Smooth muscle cell (in vitro differentiated cells): Measurements from ENCODE around the gene ATP5MK. TPM values are rescaled to one million over a fixed set of nuclear protein-coding genes. Genes with fewer than 3 reads are reported as not detected.
"Not testable (repeated sequence)": the region's sequence is repeated elsewhere in the genome, so short reads cannot be mapped to it uniquely, and the experiment has no call there.

Experiments used
- DNase-seq: peaks from one replicate; lab custom pipeline; 2025; ENCODE audit not compliant: unreplicated experiment; lab: John Stamatoyannopoulos, UW
- H2AFZ ChIP-seq: fragments of 200-600 bp; sonication (generic); 2 replicates; pipeline ENCODE4 v1.6.0; 2016; ENCODE audit warnings: antibody characterized with exemption, low read depth, mild to moderate bottlenecking
- H3F3A ChIP-seq: fragments of 200-600 bp; sonication (generic); 2 replicates; pipeline ENCODE4 v1.6.0; 2017; ENCODE audit warnings: antibody characterized with exemption, low read depth
- H3K27ac ChIP-seq: fragments of 200-600 bp; sonication (generic); 2 replicates; pipeline ENCODE4 v1.5.1; 2016; ENCODE audit warnings: low read depth, mild to moderate bottlenecking
- H3K27me3 ChIP-seq: fragments of 200-600 bp; sonication (generic); 2 replicates; pipeline ENCODE4 v1.6.1; 2016; ENCODE audit warnings: low read depth, mild to moderate bottlenecking
- H3K36me3 ChIP-seq: fragments of 200-600 bp; sonication (generic); 2 replicates; pipeline ENCODE4 v1.5.1; 2016; ENCODE audit warnings: low read depth
- H3K4me1 ChIP-seq: fragments of 200-600 bp; sonication (generic); 2 replicates; pipeline ENCODE4 v1.5.1; 2016; ENCODE audit warnings: low read depth
- H3K4me2 ChIP-seq: fragments of 200-600 bp; sonication (generic); 2 replicates; pipeline ENCODE4 v1.6.0; 2016; ENCODE audit warnings: mild to moderate bottlenecking
- H3K4me3 ChIP-seq: fragments of 200-600 bp; sonication (generic); 2 replicates; pipeline ENCODE4 v1.5.1; 2016; ENCODE audit warnings: mild to moderate bottlenecking
- H3K79me2 ChIP-seq: fragments of 200-600 bp; sonication (generic); 2 replicates; pipeline ENCODE4 v1.6.0; 2016; ENCODE audit warnings: low read depth, mild to moderate bottlenecking
- H3K9ac ChIP-seq: fragments of 200-600 bp; sonication (generic); 2 replicates; pipeline ENCODE4 v1.6.0; 2016; ENCODE audit warnings: low read depth
- H3K9me3 ChIP-seq: fragments of 200-600 bp; sonication (generic); replicated peaks from 2 replicates; pipeline ENCODE4 v1.5.1; 2016; ENCODE audit warnings: low read depth
- H4K20me1 ChIP-seq: fragments of 200-600 bp; sonication (generic); 2 replicates; pipeline ENCODE4 v1.6.0; 2016; ENCODE audit warnings: low read depth
- WGBS: methylation state at CpG from one replicate; pipeline ENCODE4 v1.1.7; 2016; ENCODE audit warnings: low lambda C conversion rate; 5-methylcytosine and 5-hydroxymethylcytosine counted together
- polyA plus RNA-seq: library from polyadenylated mRNA; unstranded; fragments of >200 nt; fragmentation: Nextera tagmentation; extraction: Ambion mirVana; gene quantifications from 2 replicates; pipeline ENCODE4 v1.2.1, GENCODE V29; 2016
- total RNA-seq: library from RNA; depleted of rRNA; stranded (reverse); fragments of >200 nt; gene quantifications from 2 replicates; pipeline ENCODE4 v1.2.3, GENCODE V29; 2014
- TF ChIP-seq, protein P1 (sequence below): fragments of 200-600 bp; sonication (generic); IDR thresholded peaks from 2 replicates; pipeline ENCODE4 v1.5.1; 2017; ENCODE audit warnings: borderline replicate concordance, mild to moderate bottlenecking, antibody characterized with exemption; ENCODE audit not compliant: insufficient read depth, poor library complexity, severe bottlenecking

The ATP5MK gene
- total and polyA plus RNA-seq, 2 experiments from 2014 or later: 527 to 1,249 TPM

DNA sequence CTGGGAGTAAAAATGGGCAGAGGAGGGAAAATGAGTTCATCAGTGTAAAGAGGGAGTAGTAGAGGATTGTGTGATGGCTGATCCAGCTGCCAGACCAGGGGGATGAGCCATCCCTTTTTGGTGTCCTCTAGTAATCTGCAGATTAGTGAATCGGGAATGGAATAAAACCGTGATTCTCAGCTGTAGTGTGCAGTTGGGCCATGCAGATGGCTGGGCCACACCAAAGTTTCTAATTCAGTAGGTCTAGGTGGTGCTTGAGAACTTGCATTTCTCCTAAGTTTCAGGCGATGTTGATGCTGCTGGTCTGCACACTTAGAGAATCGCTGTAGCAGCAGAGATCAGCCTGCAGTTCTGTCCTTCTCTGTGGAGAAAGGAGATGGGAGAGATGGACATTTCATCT is 22.8 kb upstream of the ATP5MK start:
- no peaks in the 10 kb centered on the region for H3K9me3 ChIP-seq
- H3K27me3 ChIP-seq: no peaks in the 10 kb centered on the region
- 99% methylated on average over 4 of the region's 4 CpGs for WGBS
- H3K79me2 ChIP-seq: no peaks in the 10 kb centered on the region
- no peak overlapping the region for H3K4me3 ChIP-seq
- H4K20me1 ChIP-seq: no peaks in the 10 kb centered on the region
- H3K9ac ChIP-seq: no peak overlapping the region
- H3F3A ChIP-seq: no peaks in the 10 kb centered on the region
- DNase-seq: no peak
- no peak overlapping the region for H3K27ac ChIP-seq
- no peak overlapping the region for H3K4me2 ChIP-seq
- TF ChIP-seq, protein P1, sequence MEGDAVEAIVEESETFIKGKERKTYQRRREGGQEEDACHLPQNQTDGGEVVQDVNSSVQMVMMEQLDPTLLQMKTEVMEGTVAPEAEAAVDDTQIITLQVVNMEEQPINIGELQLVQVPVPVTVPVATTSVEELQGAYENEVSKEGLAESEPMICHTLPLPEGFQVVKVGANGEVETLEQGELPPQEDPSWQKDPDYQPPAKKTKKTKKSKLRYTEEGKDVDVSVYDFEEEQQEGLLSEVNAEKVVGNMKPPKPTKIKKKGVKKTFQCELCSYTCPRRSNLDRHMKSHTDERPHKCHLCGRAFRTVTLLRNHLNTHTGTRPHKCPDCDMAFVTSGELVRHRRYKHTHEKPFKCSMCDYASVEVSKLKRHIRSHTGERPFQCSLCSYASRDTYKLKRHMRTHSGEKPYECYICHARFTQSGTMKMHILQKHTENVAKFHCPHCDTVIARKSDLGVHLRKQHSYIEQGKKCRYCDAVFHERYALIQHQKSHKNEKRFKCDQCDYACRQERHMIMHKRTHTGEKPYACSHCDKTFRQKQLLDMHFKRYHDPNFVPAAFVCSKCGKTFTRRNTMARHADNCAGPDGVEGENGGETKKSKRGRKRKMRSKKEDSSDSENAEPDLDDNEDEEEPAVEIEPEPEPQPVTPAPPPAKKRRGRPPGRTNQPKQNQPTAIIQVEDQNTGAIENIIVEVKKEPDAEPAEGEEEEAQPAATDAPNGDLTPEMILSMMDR: no peak
- no peak overlapping the region for H2AFZ ChIP-seq
- peaks cover 26% of the 10 kb centered on the region for H3K36me3 ChIP-seq
- no peaks in the 10 kb centered on the region for H3K4me1 ChIP-seq

DNA sequence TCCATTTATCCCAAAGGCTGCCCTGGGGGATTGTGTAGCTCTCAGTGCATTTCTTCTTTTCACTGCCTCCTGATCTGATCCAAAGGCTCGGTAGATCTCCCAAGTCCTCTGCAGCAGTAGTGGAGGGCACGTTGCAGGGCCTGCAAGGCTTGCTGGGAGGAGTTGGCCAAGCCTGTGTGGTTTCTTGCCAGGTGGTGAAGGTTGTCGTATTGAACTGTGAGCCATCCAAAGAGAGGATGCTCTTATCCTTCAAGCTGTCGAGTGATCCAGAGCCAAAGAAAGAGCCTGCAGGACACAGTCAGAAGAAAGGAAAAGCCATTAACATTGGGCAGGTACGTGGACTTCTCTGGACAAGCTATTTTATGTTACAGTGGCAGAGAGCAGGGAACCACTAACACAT is 21.3 kb upstream of the ATP5MK start:
- H3K36me3 ChIP-seq: peaks cover 31% of the 10 kb centered on the region
- H2AFZ ChIP-seq: no peak overlapping the region
- H3K4me1 ChIP-seq: no peaks in the 10 kb centered on the region
- no peaks in the 10 kb centered on the region for H3F3A ChIP-seq
- no peak for DNase-seq
- H3K4me3 ChIP-seq: no peak overlapping the region
- no peak overlapping the region for H3K9ac ChIP-seq
- H3K79me2 ChIP-seq: no peaks in the 10 kb centered on the region
- H3K27ac ChIP-seq: no peak overlapping the region
- no peaks in the 10 kb centered on the region for H4K20me1 ChIP-seq
- TF ChIP-seq, protein P1: no peak
- H3K9me3 ChIP-seq: no peaks in the 10 kb centered on the region
- no peaks in the 10 kb centered on the region for H3K27me3 ChIP-seq
- 96% methylated on average over 5 of the region's 5 CpGs for WGBS
- no peak overlapping the region for H3K4me2 ChIP-seq

DNA sequence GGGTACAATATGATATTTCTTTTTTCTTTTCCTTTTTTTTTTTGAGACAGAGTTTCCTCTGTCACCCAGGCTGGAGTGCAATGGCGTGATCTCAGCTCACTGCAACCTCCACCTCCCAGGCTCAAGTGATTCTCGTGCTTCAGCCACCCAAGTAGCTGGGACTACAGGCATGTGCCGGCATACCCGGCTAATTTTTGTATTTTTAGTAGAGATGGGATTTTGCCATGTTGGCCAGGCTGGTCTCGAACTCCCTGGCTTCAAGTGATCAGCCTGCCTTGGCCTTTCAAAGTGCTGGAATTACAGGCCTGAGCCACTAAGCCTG is 20.8 kb upstream of the ATP5MK start:
- DNase-seq, H3K27me3 ChIP-seq, H3K4me1 ChIP-seq, H3F3A ChIP-seq, H2AFZ ChIP-seq, H3K9me3 ChIP-seq, H3K4me3 ChIP-seq, H3K9ac ChIP-seq, H3K4me2 ChIP-seq, H3K79me2 ChIP-seq, H4K20me1 ChIP-seq, H3K27ac ChIP-seq: not testable (repeated sequence)
- WGBS: 93% methylated on average over 5 of the region's 5 CpGs
- H3K36me3 ChIP-seq: peaks cover 26% of the 10 kb centered on the region

DNA sequence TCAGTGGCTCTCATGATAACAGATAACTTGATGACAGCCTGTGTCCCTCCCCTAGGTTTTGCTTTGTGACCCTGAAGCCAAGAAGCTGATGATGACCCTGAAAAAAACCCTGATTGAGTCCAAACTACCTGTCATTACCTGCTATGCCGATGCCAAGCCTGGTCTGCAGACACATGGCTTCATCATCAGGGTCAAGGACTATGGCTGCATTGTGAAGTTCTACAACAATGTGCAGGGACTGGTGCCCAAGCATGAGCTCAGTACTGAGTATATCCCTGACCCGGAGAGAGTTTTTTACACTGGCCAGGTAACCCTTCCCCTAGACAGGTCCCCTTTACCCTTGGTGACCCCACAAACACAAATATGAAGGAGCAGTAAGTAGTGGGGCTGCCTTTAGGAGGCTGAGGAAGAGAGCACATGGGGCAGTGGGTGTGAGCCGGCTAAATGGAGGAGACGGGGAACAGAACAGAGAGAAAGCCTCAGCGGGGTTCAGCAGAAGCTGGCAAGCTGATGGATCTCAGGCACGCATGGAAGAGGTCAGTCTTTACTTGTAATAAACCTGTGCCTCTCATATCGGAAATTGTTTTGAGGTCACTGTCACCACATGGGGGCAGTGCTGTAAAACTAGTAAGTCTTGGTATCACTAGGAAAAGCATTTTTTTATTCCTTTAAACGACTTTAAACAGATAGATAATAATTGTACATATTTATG is 20.3 kb upstream of the ATP5MK start:
- Histone ChIP-seq H2AFZ (no peak overlapping the region), H3K9ac (no peak overlapping the region), H3K4me3 (no peak overlapping the region), H3K36me3 (peaks cover 25% of the 10 kb centered on the region), H3K4me2 (no peak overlapping the region), H3K9me3 (no peaks in the 10 kb centered on the region), H4K20me1 (no peaks in the 10 kb centered on the region), H3F3A (no peaks in the 10 kb centered on the region), H3K4me1 (no peaks in the 10 kb centered on the region), H3K79me2 (no peaks in the 10 kb centered on the region), H3K27me3 (no peaks in the 10 kb centered on the region), H3K27ac (no peak overlapping the region)
- 85% methylated on average over 8 of the region's 8 CpGs for WGBS
- no peak for DNase-seq
- TF ChIP-seq, protein P1: peak; percentile 62
